Kidney (tissue), 14 donors: ENCODE data around the gene LRRN1. TPM values are rescaled to one million over a fixed set of nuclear protein-coding genes. Genes with fewer than 3 reads are reported as not detected.
A peak's percentile ranks its signal among the peaks of the same experiment; 100 is the strongest.

ENCODE experiments used
- DNase-seq, 5 donors: peaks; one replicate each; pipeline ENCODE4 v3.0.0-alpha.2; 2013 to 2020
- FAIRE-seq: peaks from 2 replicates; lab custom pipeline; 2012; peaks lifted over from hg19 to GRCh38; lab: Jason Lieb, UNC
- H3K27ac ChIP-seq, 2 donors: one replicate each; pipeline ENCODE4 v1.7.0; 2013; ENCODE audit warnings: low read depth in 2 of 2, low read length in 2 of 2, inconsistent platforms in 1 of 2
- H3K27me3 ChIP-seq: one replicate; pipeline ENCODE4 v1.7.1; 2013; ENCODE audit warnings: low read length, inconsistent platforms; ENCODE audit not compliant: control insufficient read depth, insufficient read depth
- H3K36me3 ChIP-seq, 3 donors: one replicate each; pipeline versions ENCODE4 v1.7.0 to v1.7.1; 2013; ENCODE audit warnings: low read length in 3 of 3, control low read depth in 1 of 3, inconsistent platforms in 1 of 3; ENCODE audit not compliant: insufficient read depth in 3 of 3, control insufficient read depth in 2 of 3
- H3K4me1 ChIP-seq, 3 donors: one replicate each; pipeline versions ENCODE4 v1.7.0 to v1.7.1; 2013; ENCODE audit warnings: low read length in 3 of 3, inconsistent platforms in 1 of 3, low read depth in 1 of 3; ENCODE audit not compliant: control insufficient read depth in 2 of 3, insufficient read depth in 2 of 3
- H3K4me3 ChIP-seq, 3 donors: one replicate each; pipeline versions ENCODE4 v1.7.0 to v1.8.1; 2013; ENCODE audit warnings: low read length in 3 of 3, control low read depth in 1 of 3, inconsistent platforms in 1 of 3
- H3K9ac ChIP-seq, 3 donors: one replicate each; pipeline versions ENCODE4 v1.7.0 to v1.7.1; 2013; ENCODE audit warnings: low read length in 3 of 3, control low read depth in 1 of 3, inconsistent platforms in 1 of 3
- H3K9me3 ChIP-seq, 3 donors: one replicate each; pipeline versions ENCODE4 v1.7.0 to v1.7.1; 2013; ENCODE audit warnings: low read length in 3 of 3, control low read depth in 1 of 3, inconsistent platforms in 1 of 3; ENCODE audit not compliant: control insufficient read depth in 2 of 3, insufficient read depth in 1 of 3
- CTCF ChIP-seq: IDR thresholded peaks from 3 replicates; pipeline ENCODE4 v1.5.1; 2012; ENCODE audit warnings: mild to moderate bottlenecking, moderate library complexity, borderline replicate concordance; ENCODE audit not compliant: insufficient read depth; ENCODE audit errors: extremely low read depth
- intact Hi-C: fragments of 100-400 bp; cut with DNase I; formaldehyde crosslinking; loops from one replicate; pipeline ENCODE4 v1.11.1; 2022
- polyA plus RNA-seq: library from polyadenylated mRNA; stranded (reverse); fragments of 350-450 nt; fragmentation: Illumina TruSeq; extraction: RNeasy Lipid Tissue Mini Kit (QIAGEN cat#74804); gene quantifications from one replicate; pipeline ENCODE4 v1.2.3, GENCODE V29; 2014; ENCODE audit warnings: low read depth, low replicate concordance; ENCODE audit not compliant: insufficient read depth
- total RNA-seq: library from RNA; stranded (reverse); fragmentation: NEBNext Ultra II Directional; extraction: Animal tissue kit (Norgen Biotek cat#: 25700); gene quantifications from one replicate; pipeline ENCODE4 v1.2.1, GENCODE V29; 2021
- donor health status: control.
- donor health status: control.
- donor health status: control.
- donor health status: control.
- donor health status: control.
- donor health status: DM: yes; HTN: yes; CAD: no.
- donor health status: Normal renal cell carcinoma (clear cell type).

Gene LRRN1
- total and polyA plus RNA-seq, 2 donors from 2014 or later = 0.41 to 1.4 TPM

GRCh38 chr3:3798631-3799113 lies 559 bp upstream of the LRRN1 start:
- Histone ChIP-seq H3K4me1 (peaks cover 0 to 2% (median 0%) of the 10 kb centered on the region in 3 donors), H3K4me3 (peak overlapping the region; percentile 63 to 72 (median 67)), H3K36me3 (no peaks in the 10 kb centered on the region), H3K9me3 (no peaks in the 10 kb centered on the region), H3K9ac (peak overlapping the region in 2 of 3 donors; percentile 28 to 37), H3K27ac (no peak overlapping the region), H3K27me3 (peaks cover 9% of the 10 kb centered on the region)
- no peak for FAIRE-seq
- peak in 2 of 5 donors; percentile 71 to 81 for DNase-seq
- intact Hi-C loops = no loop called here
- TF ChIP-seq CTCF = no peak

- Histone ChIP-seq H3K27ac (no peak overlapping the region), H3K9me3 (no peaks in the 10 kb centered on the region), H3K4me3 (peak overlapping the region; percentile 16 to 59 (median 34)), H3K36me3 (no peaks in the 10 kb centered on the region), H3K27me3 (peaks cover 9% of the 10 kb centered on the region), H3K4me1 (peaks cover 0 to 2% (median 0%) of the 10 kb centered on the region in 3 donors), H3K9ac (no peak overlapping the region)
- intact Hi-C loops = no loop called here
- DNase-seq (peak; percentile 64 to 77 (median 69)), FAIRE-seq (no peak)
- TF ChIP-seq CTCF = no peak
Observed at GRCh38 chr3:3800080-3800455, 837 bp downstream of the LRRN1 start.

DNA sequence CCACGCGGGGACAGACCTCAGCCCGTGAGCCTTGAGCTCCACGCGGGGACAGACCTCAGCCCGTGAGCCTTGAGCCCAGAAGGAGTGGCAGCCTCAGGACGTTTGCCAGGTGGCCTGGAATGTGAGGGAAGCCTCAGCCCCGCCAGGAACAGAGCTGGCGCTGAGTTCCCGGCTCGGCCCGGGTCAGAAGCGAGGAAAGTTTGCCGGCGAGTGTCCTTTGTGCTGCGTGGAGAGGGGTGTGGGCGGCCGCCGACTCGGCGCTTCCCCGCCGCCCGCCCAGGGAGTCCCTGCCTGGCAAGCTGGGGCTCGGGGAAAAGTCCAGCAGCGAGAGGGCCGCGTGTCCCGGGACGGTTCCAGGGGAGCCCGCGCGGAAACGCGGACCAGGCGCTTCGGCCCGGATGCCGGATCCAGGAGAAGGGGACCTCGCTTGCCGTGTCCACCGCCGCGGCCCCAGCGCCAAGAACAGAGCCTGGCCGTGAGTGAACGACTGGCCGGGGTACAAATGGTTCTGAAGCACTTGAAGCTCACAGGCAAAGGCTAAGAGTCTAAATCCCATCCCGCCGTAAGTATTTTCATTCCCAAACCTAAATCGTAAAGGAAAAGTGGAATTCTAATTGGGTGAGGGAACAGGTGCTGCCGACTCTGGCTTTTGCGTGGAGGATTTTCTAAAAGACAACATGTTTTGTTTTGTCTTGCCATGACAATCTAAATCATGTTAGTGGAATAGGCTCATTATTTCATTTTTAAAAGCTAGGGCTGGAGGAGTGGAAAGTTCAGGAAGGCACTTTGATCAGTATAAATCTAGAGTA lies 1.7 kb downstream of the LRRN1 start:
- H3K4me3 ChIP-seq = peak overlapping the region in 1 of 3 donors; percentile 59
- no peak for FAIRE-seq
- intact Hi-C loops = no loop called here
- H3K27me3 ChIP-seq = peaks cover 9% of the 10 kb centered on the region
- no peak for TF ChIP-seq CTCF
- H3K4me1 ChIP-seq = peaks cover 0 to 2% (median 0%) of the 10 kb centered on the region in 3 donors
- DNase-seq = peak; percentile 51 to 74 (median 58)
- no peak overlapping the region for H3K27ac ChIP-seq
- H3K9me3 ChIP-seq = no peaks in the 10 kb centered on the region
- H3K36me3 ChIP-seq = no peaks in the 10 kb centered on the region
- H3K9ac ChIP-seq = peak overlapping the region in 1 of 3 donors; percentile 10
